HG03558 (cell line): ENCODE data around the gene PSME2.
"Not testable (repeated sequence)": the region's sequence is repeated elsewhere in the genome, so short reads cannot be mapped to it uniquely, and the experiment has no call there.

Source experiments
- ATAC-seq: cut with Tn5 transposase; IDR thresholded peaks from one replicate; pipeline ENCODE4 v1.9.1; 2021; ENCODE audit warnings: moderate number of reproducible peaks; ENCODE audit not compliant: unreplicated experiment; ENCODE audit errors: extremely low read depth

Gene PSME2

GRCh38 chr14:24117179-24117578 is 29.2 kb downstream of the PSME2 start:
- no peak for ATAC-seq

DNA sequence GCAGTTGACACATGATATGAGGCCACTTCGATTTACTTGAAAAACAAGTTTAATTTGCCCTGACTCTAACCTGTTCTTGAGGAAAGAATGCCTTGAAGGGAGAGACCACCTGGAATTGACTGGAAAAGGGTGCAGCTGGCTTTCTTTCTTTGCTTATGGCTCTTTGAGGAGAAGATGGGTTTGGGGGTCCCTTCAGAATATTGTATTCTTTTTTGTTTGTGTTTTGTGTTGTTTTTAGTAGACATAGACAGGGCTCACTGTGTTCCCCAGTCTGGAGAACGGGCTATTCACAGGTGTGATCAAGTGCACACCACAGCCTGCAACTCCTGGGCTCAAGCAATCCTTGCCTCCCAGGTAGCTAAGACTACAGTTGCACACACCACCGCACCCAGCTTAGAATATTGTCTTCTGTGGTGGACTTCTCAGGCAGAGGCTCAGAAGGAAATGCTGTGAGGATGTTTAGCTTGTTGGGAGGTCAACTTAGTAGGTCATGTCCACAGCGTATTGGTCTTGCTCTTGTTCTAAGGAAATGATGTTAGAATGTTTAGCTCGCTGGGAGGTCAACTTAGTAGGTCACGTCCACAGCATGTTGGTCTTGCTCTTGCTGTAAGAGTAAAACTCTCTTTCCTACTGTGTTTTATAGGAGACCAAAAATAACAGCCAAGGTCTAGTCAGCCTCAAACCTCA is 30.1 kb downstream of the PSME2 start:
- ATAC-seq: no peak

GRCh38 chr14:24115422-24116127 is 30.8 kb downstream of the PSME2 start:
- no peak for ATAC-seq

- peak; percentile 75 for ATAC-seq
These were observed 31.6 kb downstream of the PSME2 start, which contains the start of the genes DCAF11 and NRL for GRCh38 chr14:24114532-24115421. Gene DCAF11, plus strand, starts transcription at chr14:24114777. Its CDS starts 818 bp downstream, at chr14:24115595. Gene NRL, minus strand, starts transcription at chr14:24114949. Its CDS starts 32,101 bp downstream, at chr14:24082848.

DNA sequence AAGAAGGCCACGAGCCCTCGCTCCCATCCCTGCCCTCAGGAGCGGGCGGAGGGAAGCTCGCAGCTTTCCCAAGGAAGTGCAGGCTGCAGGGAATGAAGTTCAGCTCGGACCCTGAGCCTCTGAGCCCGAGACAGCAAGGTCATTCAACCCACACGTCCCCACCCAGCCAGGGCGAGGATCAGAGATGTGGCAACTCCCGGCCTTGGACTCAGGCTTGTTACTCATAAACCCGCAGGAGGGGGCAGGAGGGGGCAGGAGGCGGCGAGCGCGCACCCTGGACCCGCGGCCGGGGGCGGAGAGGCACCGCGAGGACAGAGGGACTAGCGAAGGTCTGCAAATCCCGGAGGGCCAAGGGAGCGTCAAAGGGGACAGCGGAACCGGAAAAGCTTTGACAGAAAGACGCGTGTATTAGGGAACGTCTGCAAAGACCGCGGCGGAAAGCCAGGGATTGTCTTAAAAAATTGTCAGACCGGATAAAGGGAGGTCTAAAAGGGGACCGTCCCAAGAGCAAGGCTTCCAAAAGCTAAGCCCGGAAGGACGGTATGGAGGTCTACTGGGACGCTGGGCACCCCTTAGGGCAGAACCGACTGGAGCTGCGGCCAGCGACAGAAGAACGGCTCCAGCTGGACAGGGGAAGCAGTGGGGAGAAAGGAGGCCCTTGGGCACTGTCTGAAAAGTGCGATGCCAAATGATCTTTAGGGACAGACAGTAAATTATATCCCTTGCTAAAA is 32.4 kb downstream of the PSME2 start:
- ATAC-seq: peak; percentile 13

GRCh38 chr14:24113379-24113800 is 33.0 kb downstream of the PSME2 start:
- no peak for ATAC-seq

GRCh38 chr14:24110523-24110922 is 35.9 kb downstream of the PSME2 start:
- no peak for ATAC-seq

GRCh38 chr14:24110060-24110459 is 36.4 kb downstream of the PSME2 start:
- no peak for ATAC-seq

- ATAC-seq: no peak
These were observed 38.0 kb downstream of the PSME2 start for GRCh38 chr14:24108336-24108874.

DNA sequence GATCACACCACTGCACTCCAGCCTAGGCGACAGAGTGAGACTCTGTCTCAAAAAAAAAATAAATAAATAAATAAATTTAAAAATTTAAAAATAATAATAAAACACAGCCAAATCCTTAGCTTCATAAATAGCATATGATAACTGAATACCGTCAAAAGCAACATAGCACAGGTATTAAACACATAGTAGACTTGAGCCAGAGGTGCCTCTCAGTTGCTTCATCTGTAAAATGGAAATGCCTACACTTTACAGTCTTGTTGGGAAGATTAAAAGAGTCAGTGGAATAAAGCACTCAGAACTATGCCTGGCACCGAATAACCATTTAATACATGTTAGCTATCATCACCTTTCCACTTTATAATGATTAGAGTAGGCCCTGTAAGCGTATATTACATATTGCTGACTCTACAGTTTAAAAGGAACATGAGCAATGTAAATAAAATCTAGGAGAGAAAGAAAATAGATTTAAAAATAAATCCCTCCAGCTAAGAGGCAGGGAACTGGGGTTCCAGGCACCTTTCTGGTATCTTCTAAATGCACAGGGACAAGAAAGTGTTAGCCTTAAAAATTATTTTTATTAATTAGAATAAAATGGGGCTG is 39.6 kb downstream of the PSME2 start:
- ATAC-seq: no peak

DNA sequence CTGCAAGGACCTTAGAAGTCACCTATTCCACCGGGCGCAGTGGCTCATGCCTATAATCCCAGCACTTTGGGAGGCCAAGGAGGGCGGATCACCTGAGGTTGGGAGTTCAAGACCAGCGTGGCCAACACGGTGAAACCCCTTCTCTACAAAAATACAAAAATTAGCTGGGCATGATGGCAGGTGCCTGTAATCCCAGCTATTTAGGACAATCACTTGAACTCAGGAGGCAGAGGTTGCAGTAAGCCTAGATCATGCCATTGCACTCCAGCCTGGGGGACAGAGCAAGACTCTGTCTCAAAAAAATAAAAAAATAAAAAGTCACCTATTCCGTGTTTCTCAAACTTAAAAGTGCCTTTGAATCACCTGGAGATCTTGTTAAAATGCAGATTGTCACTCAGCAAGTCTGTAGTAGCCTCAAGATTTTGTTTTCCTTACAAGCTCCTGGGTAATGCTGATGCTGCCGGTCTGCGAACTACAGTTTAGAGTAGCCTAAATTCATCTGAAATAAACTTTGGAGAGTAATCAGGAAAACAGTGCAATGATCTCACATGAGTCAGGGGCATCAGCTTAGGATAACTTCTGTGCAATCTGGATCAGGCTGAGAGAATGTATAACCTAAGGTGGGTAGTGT is 40.7 kb downstream of the PSME2 start:
- ATAC-seq: not testable (repeated sequence)

DNA sequence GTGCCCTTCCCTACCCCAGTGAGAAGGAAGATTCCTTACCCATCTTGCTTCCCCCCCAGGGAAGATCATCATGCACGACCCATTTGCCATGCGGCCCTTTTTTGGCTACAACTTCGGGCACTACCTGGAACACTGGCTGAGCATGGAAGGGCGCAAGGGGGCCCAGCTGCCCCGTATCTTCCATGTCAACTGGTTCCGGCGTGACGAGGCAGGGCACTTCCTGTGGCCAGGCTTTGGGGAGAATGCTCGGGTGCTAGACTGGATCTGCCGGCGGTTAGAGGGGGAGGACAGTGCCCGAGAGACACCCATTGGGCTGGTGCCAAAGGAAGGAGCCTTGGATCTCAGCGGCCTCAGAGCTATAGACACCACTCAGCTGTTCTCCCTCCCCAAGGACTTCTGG is 43.0 kb downstream of the PSME2 start:
- ATAC-seq: no peak

DNA sequence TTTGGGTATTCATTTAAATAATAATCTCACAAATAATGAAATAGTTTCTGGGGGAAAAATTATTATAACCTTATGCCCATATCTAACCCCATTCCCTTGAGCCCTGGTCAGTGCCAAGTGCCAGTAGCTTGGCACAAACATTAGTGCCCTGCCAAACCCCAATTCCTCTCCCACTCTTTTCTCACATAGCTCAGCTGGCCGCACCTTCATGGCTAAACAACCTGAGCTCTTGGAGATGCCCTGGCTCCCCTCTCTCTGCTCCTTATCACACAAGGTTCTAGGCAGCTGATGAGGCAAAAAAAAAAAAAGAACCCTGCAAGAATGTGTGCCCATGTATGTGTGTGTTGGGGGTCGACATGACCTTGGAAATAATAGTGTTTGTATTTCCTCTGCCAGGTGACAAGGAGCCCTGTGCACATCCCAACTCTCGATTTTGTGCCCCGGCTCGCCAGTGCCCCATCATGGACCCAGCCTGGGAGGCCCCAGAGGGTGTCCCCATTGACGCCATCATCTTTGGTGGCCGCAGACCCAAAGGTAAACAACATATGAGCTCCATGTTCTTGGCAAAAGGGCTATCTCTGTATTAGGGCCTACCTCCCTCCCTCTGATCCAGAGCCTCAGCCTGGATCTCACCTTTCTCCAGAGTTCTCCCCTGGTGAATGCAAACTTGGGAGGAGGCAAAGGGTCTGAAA is 43.9 kb downstream of the PSME2 start:
- ATAC-seq: no peak

DNA sequence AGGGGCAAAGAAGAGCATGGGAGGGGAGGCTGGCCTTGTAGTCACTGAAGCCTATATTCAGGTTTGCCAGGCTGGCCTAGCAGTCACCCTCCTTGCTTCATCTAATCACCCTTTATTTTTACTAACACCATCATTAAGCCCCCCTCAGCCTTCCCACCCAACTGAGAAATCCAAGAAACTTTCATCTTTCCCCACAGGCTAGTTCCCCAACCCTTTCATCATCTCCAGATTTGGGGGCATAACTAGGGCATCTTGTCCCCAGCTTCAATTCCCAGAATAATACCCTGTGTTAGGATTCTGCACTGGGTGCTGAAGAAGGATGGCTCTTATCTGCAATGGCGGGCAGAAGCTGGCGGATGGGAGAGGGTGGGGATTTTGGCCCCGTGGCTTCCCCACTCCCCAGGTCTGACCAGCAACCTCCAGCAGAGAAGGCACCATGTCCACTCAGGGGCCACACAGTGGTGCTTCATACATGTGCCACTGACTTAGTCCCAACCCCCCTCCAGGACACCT is 45.4 kb downstream of the PSME2 start:
- ATAC-seq: no peak

GRCh38 chr14:24100197-24100981 is 46.0 kb downstream of the PSME2 start:
- no peak for ATAC-seq

GRCh38 chr14:24098927-24099813 is 47.2 kb downstream of the PSME2 start:
- no peak for ATAC-seq
